ENCODE results near the gene OLFML1.

- no peak for TF ChIP-seq CTCF (IDR thresholded peaks at IDR 0.05; ENCODE audit: insufficient read depth, low read length, poor library complexity, severe bottlenecking)
- no peak for TF ChIP-seq EZH2phosphoT487 (conservative IDR thresholded peaks at IDR 0.05; ENCODE audit: low read length)
These were observed 20.9 kb downstream of the OLFML1 start for GRCh38 chr11:7506243-7506642.
